ENCODE data around the gene RGS3. TPM values are rescaled to one million over a fixed set of nuclear protein-coding genes. Genes with fewer than 3 reads are reported as not detected.

Gene RGS3
- total RNA-seq, 1 experiment from 2014 or later = 35.8 TPM

DNA sequence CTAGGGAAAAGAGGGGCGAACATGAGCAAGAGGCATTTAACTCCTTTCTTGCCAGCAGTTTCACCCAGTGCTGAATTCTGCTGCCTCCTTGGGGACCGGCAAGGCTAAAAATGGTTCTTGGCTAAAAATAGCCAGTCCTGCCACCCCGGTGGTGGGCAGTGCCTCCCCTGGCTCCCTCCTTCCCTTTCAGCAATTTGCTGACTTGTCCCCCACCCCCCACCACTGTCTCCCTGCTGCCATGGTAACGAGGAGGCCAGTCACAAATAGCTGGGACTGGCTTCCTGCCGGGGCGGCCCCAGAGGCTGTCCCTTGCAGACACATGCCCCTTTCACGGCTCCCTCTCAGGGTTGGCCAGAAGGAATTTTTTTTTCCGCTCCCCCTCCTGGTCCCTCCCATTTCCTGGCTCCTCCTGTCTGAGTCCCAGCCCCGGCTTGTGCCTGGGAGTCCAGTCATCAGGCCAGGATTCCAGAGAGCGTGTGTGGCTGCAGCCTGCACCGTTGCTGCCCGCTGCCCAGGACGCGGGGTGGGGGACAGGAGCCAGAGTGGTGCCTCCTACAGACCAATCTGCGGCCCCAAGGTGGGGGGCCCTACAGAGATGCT is 130.3 kb downstream of the RGS3 start:
- H3K4me1 ChIP-seq = peaks cover 6% of the 10 kb centered on the region; the same call in 1 of the 2 replicates
- peaks cover 12% of the 10 kb centered on the region; the same call in 1 of the 2 replicates for H3K36me3 ChIP-seq
- H3K9me3 ChIP-seq (replicated peaks) = no peaks in the 10 kb centered on the region

DNA sequence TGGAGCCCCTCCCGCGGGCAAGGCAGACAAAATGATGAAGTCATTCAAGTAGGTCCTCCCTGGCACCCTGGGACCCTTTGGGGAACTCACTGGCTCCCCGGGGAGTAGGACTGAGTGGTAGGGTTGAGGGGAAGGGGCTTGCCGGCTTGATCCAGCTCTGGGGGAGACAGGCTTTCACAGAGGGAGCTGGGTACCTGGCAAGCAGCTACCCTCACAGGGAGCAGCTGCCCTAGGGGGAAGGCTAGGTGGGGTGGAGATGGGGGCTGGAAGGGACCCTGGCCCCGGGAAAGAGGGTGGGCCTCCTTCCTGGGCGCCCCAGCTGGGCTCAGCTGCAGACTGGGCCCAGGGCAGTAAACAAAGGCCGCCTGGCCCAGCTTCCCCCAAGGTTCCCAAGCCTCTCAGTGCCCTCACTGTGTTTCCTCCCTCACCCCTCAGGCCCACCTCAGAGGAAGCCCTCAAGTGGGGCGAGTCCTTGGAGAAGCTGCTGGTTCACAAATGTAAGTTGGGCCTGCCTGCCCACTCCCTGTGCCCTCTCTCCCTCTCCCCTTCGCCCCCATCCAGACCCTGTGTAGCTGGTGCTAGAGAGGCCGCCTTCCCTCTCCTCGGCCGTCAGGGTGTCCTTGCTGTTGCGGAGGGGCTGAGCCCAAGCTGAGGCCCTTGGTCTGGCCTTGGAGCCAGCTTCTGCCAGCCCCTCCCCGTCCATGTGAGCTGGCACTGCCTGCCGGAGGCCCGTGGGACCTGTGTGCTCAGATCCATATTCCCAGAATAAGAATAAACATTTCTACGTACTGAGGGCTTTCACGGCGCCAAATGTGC is 131.2 kb downstream of the RGS3 start:
- Histone ChIP-seq H3K4me1 (peaks cover 12% of the 10 kb centered on the region; the same call in 1 of the 2 replicates), H3K9me3 (replicated peaks) (no peaks in the 10 kb centered on the region), H3K27me3 (no peaks in the 10 kb centered on the region), H3K4me3 (peak overlapping the region; percentile 47), H3K36me3 (peaks cover 12% of the 10 kb centered on the region; the same call in 1 of the 2 replicates), H3K27ac (peak overlapping the region; percentile 1; the same call in 1 of the 2 replicates)
- no peak for DNase-seq

More for the DNA sequence above, 130.3 kb downstream of the RGS3 start:
- Histone ChIP-seq H3K27ac (no peak overlapping the region; the same call in 1 of the 2 replicates), H3K27me3 (no peaks in the 10 kb centered on the region), H3K4me3 (peak overlapping the region; percentile 47)
- peak; percentile 98 for DNase-seq

DNA sequence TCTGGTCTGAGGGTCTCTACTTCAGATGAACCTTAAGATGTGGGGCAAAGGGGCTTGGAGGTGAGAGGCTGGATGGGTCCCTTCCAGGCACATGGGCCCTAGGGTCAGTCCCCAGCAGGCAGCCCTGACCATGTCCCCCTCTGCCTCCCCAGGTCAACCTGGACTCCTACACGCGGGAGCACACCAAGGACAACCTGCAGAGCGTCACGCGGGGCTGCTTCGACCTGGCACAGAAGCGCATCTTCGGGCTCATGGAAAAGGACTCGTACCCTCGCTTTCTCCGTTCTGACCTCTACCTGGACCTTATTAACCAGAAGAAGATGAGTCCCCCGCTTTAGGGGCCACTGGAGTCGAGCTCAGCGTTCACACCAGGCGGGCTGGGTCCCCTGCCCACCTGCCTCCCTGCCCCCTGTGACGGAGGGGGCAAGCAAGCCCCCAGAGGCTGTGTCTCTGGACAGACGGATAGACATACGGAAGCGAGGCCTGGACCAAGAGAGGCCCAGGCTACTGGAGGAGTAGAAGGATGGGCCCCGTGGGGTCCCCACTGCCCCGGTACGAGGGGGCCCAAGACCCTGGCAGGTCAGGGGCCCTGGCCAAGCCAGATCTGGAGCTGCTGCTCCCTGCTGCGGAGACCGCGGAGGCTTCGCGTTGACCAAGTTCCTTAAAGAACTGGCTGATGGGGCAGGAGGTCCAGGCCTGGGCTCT is 133.2 kb downstream of the RGS3 start:
- Histone ChIP-seq H3K4me1 (peaks cover 31% of the 10 kb centered on the region), H3K27me3 (no peaks in the 10 kb centered on the region), H3K4me3 (no peak overlapping the region), H3K27ac (no peak overlapping the region), H3K9me3 (replicated peaks) (no peaks in the 10 kb centered on the region), H3K36me3 (peaks cover 12% of the 10 kb centered on the region; the same call in 1 of the 2 replicates)
- DNase-seq = no peak

DNA sequence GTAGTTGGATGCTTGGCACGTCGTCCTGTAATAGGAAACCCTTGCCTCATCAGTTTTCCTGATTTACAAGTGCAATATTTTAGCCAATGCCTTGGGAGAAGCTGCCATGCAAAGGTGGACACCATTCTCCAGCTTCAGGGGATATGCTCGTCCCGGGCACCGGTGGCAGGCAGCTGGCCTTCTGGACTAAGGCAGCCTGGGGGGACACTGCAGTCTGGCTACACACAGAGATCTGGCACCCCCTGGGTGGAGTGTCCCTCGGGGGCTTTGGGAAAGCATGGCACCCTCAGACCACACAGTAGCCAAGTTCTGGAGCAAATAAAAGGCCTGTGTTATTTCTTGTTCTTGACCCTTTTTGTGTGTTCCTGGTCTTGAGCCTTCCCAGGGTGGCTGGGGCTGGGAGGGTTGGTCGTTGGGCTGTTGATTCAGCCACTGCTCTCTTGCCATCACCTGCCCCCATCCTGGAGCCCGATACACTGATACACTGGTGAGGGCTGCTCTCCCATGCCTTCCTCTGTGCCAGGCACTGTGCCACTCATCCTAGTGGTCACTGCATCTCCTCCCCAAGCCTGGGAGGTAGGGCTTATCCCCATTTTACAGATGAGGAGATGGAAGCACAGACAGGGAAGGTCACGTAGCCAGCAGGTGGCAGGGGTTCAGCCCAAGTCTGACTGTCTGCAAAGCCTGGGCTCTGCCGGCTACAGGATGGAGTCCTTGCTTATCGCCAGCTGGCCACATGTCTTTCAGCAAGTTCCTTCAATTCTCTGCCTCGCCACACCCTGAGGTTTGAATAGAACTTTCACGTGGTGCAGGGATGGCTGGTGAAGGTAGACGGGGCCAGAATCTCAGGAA is 134.1 kb downstream of the RGS3 start:
- peaks cover 39% of the 10 kb centered on the region for H3K4me1 ChIP-seq
- peaks cover 12% of the 10 kb centered on the region; the same call in 1 of the 2 replicates for H3K36me3 ChIP-seq
- no peak for DNase-seq
- H3K9me3 ChIP-seq (replicated peaks) = no peaks in the 10 kb centered on the region
- no peak overlapping the region for H3K4me3 ChIP-seq
- no peaks in the 10 kb centered on the region for H3K27me3 ChIP-seq
- no peak overlapping the region for H3K27ac ChIP-seq

DNA sequence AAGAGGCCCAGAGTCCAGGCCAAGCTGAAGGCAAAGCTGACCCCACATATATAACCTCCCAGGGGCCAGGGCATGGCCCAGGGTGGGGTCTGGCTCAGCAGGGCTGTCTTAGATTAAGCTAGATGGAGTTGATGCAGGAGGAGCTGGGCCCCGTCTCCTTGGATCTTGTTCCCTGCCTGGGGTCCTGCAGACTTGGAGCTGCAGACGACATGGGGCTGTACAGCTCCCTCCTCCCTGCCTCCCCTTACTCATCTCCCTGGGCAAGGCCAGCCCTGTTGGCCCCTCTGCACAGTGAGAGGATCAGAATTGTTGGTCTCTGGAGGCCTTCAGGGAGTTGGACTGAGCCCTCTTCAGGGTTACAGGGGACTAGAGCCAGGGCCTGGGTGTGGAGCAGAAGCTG is 134.9 kb downstream of the RGS3 start:
- H3K4me3 ChIP-seq = no peak overlapping the region
- no peak for DNase-seq
- H3K27me3 ChIP-seq = no peaks in the 10 kb centered on the region
- peaks cover 12% of the 10 kb centered on the region; the same call in 1 of the 2 replicates for H3K36me3 ChIP-seq
- peaks cover 44% of the 10 kb centered on the region for H3K4me1 ChIP-seq
- H3K9me3 ChIP-seq (replicated peaks) = no peaks in the 10 kb centered on the region
- no peak overlapping the region for H3K27ac ChIP-seq

GRCh38 chr9:113598883-113599282 is 135.4 kb downstream of the RGS3 start:
- H3K36me3 ChIP-seq = peaks cover 12% of the 10 kb centered on the region; the same call in 1 of the 2 replicates
- peaks cover 41% of the 10 kb centered on the region for H3K4me1 ChIP-seq
- DNase-seq = no peak
- no peak overlapping the region for H3K27ac ChIP-seq
- no peaks in the 10 kb centered on the region for H3K27me3 ChIP-seq
- no peak overlapping the region for H3K4me3 ChIP-seq
- no peaks in the 10 kb centered on the region for H3K9me3 ChIP-seq (replicated peaks)

- Histone ChIP-seq H3K4me1 (peaks cover 41% of the 10 kb centered on the region), H3K27ac (no peak overlapping the region), H3K27me3 (no peaks in the 10 kb centered on the region), H3K36me3 (peaks cover 12% of the 10 kb centered on the region; the same call in 1 of the 2 replicates), H3K9me3 (replicated peaks) (no peaks in the 10 kb centered on the region), H3K4me3 (no peak overlapping the region)
- peak; percentile 59 to 63 for DNase-seq
Observed at GRCh38 chr9:113599646-113600022, 136.1 kb downstream of the RGS3 start.

GRCh38 chr9:113600023-113600823 is 136.7 kb downstream of the RGS3 start:
- Histone ChIP-seq H3K4me3 (no peak overlapping the region), H3K27me3 (no peaks in the 10 kb centered on the region), H3K36me3 (peaks cover 12% of the 10 kb centered on the region; the same call in 1 of the 2 replicates), H3K4me1 (peaks cover 41% of the 10 kb centered on the region), H3K27ac (no peak overlapping the region), H3K9me3 (replicated peaks) (no peaks in the 10 kb centered on the region)
- no peak for DNase-seq

DNA sequence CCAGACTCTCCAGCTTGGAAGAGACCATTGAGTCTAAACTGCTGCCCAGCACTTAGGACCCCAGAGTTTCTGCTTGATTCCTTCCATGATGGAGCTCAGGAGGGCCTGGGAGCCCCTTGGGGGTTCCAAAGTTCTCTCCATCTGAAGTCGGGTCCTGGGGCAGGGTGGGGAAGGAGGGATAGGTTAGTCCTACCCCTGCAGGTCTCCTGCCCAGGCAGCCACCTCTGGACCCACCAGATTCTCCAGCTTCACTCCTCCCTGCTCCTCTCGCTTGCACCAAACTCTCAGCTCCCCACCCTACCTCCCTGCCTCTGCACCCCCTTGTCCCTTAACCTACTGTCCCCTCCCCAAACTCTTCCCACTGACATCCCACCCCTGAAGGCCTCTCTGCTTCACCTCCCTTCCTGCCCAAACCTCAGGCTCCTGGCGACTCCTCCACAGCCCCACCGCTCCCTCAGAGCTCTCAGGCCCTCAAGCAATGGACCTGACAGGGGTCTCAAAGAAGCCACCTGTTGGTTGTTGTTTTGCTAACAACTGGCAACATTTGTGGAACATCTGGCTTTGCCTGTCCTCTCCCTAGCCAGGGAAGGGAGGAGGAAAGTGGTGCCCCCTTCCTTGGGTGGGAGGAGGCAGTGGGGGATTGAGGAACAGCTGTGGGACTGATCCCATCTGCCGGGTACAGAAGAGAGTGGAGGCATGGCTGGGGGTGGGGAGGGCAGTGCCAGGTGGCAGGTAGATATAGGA is 137.5 kb downstream of the RGS3 start:
- Histone ChIP-seq H3K27me3 (no peaks in the 10 kb centered on the region), H3K36me3 (peaks cover 12% of the 10 kb centered on the region; the same call in 1 of the 2 replicates), H3K4me3 (no peak overlapping the region), H3K9me3 (replicated peaks) (no peaks in the 10 kb centered on the region), H3K4me1 (peaks cover 41% of the 10 kb centered on the region), H3K27ac (no peak overlapping the region)
- peak; percentile 56 to 75 for DNase-seq

GRCh38 chr9:113601656-113602055 is 138.1 kb downstream of the RGS3 start:
- H3K4me3 ChIP-seq = no peak overlapping the region
- H3K4me1 ChIP-seq = peaks cover 41% of the 10 kb centered on the region
- H3K36me3 ChIP-seq = peaks cover 8% of the 10 kb centered on the region; the same call in 1 of the 2 replicates
- H3K9me3 ChIP-seq (replicated peaks) = no peaks in the 10 kb centered on the region
- H3K27ac ChIP-seq = no peak overlapping the region
- DNase-seq = no peak
- no peaks in the 10 kb centered on the region for H3K27me3 ChIP-seq

GRCh38 chr9:113602126-113603047 is 138.9 kb downstream of the RGS3 start:
- Histone ChIP-seq H3K9me3 (replicated peaks) (no peaks in the 10 kb centered on the region), H3K27me3 (no peaks in the 10 kb centered on the region), H3K27ac (peak overlapping the region; percentile 7; the same call in 1 of the 2 replicates), H3K36me3 (peaks cover 2% of the 10 kb centered on the region; the same call in 1 of the 2 replicates), H3K4me3 (no peak overlapping the region), H3K4me1 (peaks cover 41% of the 10 kb centered on the region)
- peak; percentile 87 for DNase-seq

GRCh38 chr9:113603048-113603375 is 139.5 kb downstream of the RGS3 start:
- no peak for DNase-seq
- Histone ChIP-seq H3K27ac (no peak overlapping the region), H3K4me3 (no peak overlapping the region), H3K27me3 (no peaks in the 10 kb centered on the region), H3K4me1 (peaks cover 41% of the 10 kb centered on the region), H3K36me3 (no peaks in the 10 kb centered on the region), H3K9me3 (replicated peaks) (no peaks in the 10 kb centered on the region)

Data from SJCRH30 (cell line).